HG02938 (cell line): ENCODE measurements around the gene FOXF1.

Source experiments
- ATAC-seq: cut with Tn5 transposase; IDR thresholded peaks from one replicate; pipeline ENCODE4 v1.9.1; 2021; ENCODE audit warnings: mild to moderate bottlenecking, moderate library complexity; ENCODE audit not compliant: unreplicated experiment

Gene FOXF1

GRCh38 chr16:86554599-86554916, 44.2 kb downstream of the FOXF1 start:
- ATAC-seq, result no peak

GRCh38 chr16:86554917-86555703, 44.8 kb downstream of the FOXF1 start, which contains the start of gene MTHFSD:
TSS of gene MTHFSD (minus strand) at chr16:86555235. CDS start at chr16:86555184, 51 bp downstream.
- ATAC-seq, result peak; percentile 75

- ATAC-seq, result no peak
Measured at GRCh38 chr16:86555704-86556075, 45.4 kb downstream of the FOXF1 start.

GRCh38 chr16:86556576-86556975, 46.2 kb downstream of the FOXF1 start:
- ATAC-seq, result no peak

GRCh38 chr16:86557587-86557986, 47.3 kb downstream of the FOXF1 start:
- ATAC-seq, result no peak

GRCh38 chr16:86558355-86559193, 48.2 kb downstream of the FOXF1 start:
- no peak for ATAC-seq

GRCh38 chr16:86559802-86560305, 49.5 kb downstream of the FOXF1 start:
- ATAC-seq, result no peak

GRCh38 chr16:86562356-86562755, 52.0 kb downstream of the FOXF1 start:
- ATAC-seq, result no peak

- ATAC-seq, result no peak
Measured at GRCh38 chr16:86563469-86564345, 53.4 kb downstream of the FOXF1 start.
